Stimulated activated CD4-positive, alpha-beta T cell treated with anti-CD3 and anti-CD28 coated beads, Interleukin-12 subunit alpha, Interleukin-12 subunit beta, amount 100 ng/mL, for 4 hours (primary cell): ENCODE results near the gene PLXNB2.

ENCODE experiments used
- DNase-seq: peaks from one replicate; pipeline ENCODE4 v3.0.0-alpha.2; 2020

The PLXNB2 gene

DNA sequence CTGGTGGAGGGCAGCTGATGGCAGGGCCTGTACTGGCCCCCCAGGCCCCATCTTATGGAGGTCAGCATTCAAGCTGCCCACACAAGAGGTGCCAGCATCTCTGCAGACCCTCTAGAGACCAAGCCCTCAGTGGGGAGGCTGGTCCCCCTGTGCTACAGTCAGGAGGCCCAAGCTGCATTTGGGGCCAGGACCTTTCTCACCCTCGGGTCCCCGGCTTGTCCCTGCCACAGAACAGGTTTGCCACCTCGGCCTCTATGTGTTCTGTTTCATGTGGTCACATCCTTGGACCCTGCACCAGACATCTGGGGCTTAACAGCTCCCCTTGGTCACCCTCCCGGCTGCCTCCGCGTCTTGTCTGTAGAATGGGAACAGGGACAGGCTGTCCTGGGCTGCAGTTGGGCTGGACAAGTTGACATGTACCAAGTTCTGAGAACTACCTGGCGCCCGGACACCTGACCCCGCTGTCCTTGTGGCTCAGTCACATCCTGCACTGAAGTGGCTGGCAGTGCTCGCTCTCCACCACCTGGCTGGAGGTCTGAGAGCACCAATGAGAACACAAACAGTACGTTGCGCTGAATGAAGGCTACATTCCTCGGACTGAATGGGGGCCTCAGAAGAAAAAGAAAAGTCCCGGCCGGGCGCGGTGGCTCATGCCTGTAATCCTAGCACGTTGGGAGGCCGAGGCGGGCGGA lies 2.7 kb upstream of the PLXNB2 start:
- no peak for DNase-seq

DNA sequence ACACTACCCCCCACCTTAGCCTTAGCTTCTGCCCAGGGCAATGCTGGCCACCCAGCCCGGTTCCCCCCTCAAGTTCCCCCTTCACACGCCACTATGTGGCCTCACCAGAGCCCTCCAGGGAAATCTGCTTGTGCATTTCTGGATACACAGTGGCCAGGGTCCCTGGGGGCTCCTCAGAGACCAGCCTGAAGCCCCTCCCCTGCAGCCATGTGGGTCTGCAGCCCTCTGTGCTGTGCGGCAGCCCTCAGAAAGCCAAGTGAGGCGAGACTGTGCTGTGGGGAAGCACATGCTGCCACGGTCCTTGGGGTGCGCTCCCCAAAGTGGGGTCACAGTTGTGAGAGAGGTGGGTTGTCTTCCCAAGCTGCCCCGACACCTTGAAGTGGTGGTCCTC lies 2.1 kb upstream of the PLXNB2 start:
- no peak for DNase-seq

DNA sequence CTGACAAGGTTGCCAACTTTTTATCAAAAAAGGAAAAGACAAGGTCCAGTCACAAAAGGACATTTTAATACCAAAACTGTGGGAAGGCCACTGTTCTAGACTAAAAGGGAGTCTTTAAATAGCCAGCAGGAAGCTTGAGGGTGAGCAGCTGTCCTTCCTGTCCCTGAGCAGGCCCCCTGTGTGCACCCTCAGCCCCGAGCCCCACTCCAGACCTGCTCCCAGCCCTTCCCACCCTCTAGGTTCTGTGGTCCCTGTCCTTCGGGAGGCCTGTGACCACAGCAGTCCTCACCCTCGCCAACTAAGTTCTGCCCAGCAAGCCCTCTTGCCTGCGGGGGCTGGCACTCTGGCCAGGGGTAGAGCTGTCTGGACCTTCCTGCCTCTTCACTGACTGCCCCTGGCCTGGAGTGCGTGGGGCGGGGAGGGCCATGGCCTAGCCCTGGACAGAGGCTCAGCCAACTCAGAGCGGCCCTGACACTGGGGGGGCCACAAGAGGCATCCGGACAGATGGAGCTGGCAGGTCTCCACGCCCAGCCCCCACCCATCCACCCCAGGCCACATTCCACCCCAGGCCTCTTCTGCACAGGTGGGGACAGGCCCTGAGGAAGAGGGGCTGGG lies 1.6 kb upstream of the PLXNB2 start:
- no peak for DNase-seq

DNA sequence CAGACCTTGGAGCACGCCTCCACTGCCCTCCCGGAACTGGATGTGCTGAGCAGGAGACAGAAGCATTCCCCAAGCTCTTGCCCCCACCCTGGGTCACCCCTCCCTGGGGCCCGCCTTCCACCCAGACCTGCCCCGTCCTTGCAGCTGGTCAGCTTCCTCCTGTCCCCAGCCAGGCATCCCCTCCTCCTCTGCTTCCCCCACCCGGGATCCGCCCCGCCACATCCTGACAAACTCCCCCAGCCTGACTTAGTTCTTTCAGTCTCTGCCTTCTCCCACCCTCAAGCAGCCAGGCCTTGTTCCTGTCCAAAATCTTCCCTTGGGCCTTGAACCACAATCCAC lies 1.1 kb upstream of the PLXNB2 start:
- no peak for DNase-seq

DNA sequence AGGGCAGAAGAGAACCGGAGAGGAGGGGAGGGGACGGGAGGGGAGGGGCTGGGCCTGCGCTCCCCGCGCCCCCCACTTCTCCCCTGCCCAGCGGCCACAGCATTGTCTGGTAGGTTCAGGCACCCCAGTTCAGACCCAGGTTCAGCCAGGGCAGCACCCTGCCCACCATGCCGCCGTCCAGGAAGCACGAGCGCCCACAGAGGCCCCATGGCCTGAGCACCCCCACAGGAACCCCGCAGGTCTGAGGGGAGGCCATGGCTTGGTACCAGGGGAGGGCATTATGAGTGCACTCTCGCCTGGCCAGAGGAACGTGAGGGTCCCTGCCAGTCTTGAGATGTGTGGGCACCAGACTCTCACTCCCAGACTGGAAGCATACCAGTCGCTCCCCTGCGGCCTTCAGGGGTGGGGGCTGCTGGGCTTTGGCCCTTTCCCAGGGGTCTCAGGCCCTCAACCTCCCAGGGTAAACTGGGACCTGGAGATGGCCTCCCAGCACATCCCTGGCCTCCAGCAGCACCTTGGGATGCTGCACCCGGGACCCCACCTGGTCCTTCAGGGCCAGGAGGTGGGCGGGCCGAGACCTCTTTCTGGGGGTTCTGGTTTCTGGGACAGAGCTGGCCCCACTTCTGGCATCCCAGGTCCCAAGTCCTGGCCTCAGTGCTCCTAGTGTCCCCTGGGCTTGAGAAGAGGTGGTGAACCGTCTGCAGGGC lies 597 bp upstream of the PLXNB2 start:
- DNase-seq = no peak

DNA sequence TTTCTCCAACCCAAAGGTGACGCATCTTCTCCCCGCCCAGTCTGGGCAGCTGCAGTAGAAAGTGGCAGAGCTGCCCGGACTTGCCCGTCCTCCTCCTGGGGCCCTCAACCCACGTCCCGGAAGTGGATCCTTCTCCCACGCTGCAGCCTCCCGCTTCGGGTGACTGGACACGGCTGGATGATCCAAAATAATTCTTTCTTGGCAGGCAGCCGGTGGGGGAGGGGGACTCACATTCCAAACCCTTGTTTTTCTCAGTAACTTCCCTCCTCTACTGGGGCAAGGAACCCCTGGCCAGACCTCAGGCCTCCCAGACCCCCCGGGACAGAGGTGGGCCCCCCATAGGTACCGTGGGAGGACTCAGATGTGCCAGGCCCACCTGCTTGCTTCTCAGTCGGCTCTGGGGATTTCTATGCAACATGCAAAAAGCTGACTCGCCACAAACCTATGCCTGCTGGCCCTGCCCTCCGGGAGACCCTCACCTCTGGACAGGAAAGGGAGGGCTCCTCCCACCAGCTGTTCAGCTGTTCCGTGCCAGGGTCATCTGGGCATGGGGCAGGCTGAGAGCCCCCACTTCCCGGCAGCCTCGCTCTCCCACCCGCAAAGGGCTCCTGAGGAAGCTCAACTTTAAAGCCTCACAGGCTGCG lies 1.4 kb downstream of the PLXNB2 start:
- DNase-seq = no peak

DNA sequence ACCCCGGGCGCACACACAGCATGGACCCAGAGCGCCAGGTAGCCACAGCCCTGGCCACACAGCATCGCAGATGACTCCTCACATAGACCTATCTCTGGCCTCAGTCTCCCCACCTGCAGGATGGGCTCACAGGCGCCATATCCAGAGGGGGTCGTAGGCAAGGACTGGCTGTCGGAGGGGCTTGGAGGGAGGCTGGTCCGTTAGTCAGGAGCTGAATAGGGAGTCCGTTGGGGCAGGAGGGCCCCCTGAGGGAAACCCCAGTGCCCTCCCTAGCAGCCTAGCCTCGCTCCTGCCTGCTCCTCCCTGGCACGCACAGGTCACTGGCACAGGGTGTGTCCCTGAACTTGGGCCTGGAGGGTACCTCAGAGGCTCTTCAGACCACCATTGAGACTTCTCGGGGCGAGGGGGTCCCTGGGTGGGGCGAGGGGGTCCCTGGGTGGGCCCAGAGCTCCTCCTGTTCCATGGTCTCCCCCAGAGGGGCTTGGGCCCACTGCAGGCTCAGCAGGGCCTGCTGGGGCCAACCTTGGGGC lies 2.0 kb downstream of the PLXNB2 start:
- DNase-seq = no peak

DNA sequence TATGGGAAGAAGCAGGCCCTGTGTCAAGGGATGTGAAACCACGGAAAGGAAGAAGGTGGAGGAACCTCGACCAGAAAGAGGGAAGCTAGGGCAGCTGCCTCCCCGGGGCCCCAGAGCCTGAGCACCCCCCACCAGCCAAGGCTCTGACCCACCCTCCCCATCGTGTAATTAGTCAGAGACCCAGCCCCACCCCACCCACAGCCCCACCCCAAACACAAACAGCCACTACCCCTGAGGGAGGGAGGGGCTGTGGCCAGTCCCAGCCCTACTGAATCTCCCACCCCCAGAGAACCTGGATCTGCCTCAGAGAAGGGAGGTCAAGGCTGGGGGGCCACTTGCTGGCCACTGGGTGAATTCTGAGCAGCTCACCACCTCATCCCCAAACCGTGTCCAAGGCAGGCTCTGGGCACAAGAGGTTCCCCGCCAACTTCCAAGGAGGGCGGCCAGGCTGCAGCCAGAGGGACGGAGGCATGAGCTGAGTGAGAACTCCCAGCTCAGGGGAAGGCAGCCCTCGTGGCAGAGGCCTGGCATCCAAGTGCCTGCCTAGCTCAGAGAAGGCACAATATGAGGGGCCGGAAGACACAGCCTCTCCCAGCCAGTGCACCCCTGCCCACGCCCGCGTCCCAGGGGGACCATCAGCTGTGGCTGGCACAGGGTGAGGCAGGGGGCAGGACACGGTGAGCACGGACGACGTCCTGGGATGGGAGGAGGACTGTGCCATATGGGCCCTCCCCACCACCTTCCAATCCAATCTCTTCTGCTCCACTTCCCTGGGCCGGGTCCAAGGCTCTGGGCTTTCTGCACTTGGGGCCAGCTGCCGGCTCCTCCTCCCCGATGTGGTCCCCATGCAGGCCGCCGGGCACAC lies 2.7 kb downstream of the PLXNB2 start:
- no peak for DNase-seq

DNA sequence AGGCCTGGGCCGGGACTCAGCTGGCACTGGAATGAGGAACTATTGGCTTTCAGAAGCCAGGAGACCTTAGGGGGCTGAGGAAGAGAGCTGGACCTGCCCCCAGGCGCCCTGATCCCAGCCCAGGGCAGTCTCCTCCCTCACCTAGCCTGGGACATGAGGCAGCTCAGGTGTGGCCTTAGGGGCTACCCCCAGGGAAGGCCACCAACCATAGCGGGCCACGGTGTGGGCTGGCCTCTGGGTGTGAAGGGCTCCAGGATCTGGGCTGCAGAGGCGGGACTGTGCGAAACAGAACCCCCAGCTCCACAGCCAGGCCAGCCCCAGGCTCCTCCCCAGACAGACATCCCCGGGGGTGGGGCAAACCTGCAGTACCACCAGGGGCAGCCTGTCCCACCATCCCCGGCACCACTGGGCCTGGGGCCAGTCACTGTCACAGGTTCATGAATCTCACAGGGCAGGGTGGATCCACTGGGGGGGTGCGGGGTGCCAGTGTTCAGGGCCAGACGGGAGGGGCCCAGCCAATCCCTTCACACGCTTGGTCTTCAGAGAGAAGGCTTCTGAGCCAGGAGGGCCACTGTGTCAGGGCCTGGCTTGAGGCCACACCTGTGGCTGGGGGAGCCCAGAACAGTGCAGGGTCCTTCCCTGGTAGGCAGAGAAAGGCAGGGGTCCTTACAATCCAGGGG lies 3.5 kb downstream of the PLXNB2 start:
- no peak for DNase-seq

DNA sequence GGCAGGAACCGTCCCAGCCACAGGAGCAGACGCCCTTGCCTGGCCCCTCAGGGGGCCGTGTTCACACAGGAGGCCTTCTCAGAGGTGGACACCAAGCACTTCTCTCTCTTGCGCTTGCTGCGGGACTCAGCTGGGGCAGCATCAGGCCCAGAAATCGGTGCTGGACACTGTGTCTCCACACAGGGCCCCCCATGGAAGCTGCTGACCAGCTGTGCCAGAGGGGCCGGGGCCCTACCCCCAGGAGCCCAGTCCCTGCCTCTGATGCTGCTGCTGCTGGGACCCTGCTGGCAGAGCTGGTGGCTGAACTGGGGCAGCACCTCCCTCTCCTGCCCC lies 4.0 kb downstream of the PLXNB2 start:
- no peak for DNase-seq

DNA sequence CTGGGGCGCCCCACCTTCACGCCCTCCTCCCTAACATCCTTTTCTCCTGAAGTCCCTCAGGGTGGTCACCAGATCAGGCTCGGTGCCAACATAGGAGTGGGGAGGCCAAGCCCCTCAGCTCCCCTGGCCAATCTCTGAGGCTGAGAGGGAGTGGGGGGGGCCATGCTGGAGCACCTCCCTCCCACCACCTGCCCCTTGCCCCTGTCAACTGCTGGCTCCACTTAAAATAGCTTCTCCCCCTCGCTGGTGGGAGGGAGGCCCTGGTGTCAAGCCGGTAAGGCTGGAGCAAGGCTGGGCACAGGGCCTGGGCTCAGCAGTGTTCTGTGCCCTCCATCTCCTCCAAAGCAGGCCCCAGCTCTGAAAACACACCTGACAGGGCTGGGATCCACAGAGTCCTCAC lies 4.9 kb downstream of the PLXNB2 start:
- DNase-seq = no peak

DNA sequence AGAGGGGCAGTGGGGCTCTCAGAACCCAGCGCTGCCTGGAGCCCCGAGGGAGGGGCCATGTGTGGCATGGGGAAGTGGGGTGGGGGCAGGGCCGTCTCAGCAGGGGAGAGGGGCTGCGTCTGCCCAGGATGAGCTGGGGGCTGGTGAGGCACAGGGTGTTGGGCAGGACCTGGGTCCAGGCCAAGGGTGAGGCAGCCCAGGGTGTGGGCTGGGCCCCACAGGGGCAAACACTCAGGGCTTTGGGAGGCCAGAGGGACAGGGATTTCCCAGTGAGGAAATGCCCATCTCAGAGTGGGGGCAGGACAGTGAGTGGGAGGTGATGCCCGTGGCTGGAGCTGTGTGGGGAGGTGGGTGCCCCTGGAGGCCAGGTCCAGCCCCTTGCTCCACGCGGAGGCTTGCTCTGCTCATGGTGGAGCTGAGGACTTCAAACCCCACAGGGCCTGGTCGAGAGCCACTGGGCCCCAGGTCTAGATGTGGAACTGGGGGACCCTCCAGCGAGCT lies 5.4 kb downstream of the PLXNB2 start:
- no peak for DNase-seq

DNA sequence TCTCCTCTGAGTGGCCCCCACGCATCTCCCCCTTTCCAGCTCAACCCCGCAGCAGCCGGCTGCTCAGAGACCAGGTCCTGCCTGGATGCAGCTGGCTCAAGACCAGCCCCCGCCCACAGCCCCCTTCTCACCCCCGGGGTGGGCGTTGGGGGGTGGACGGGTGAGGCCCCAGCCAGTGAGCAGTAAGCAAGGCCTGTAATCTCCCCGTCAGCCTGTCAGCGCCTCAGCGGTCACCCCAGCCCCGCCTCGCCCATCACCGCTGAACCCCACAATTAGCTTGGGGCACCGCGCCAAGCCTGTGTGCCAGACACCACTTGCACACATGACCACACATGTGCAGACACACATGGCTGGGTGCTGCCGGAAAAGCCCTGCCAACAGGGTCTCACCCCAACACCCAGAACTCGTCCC lies 5.9 kb downstream of the PLXNB2 start:
- no peak for DNase-seq

DNA sequence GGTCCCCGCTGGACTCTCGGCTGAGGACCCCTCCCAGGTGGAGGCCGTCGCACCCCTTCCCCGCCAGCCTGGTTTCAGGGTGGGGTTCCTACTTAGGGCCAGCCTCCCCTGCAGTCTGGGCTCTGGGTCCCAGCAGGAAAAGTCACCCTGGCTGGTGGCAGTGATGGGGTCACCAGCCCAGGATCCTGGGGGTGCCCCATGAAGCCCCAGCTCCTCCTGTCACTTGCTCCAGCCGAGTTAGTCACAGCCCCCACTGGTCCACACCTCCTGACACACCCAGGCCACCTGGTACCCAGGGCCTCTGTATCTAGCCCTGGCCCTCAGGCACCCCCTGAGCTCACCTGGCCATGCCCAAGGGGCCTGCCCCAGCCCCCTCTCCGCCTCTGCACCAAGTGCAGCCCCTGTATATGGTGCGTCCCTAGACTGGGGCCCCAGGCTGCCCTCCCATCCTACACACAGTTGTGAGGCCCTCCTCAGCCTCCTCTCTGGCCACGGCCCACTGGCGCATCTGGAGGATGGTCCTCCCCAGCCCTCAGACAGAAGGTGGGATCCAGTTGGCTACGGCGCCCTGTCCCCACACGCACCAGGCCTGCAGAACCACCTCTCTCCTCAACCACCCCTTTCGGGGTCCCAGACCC lies 6.7 kb downstream of the PLXNB2 start:
- DNase-seq = no peak

DNA sequence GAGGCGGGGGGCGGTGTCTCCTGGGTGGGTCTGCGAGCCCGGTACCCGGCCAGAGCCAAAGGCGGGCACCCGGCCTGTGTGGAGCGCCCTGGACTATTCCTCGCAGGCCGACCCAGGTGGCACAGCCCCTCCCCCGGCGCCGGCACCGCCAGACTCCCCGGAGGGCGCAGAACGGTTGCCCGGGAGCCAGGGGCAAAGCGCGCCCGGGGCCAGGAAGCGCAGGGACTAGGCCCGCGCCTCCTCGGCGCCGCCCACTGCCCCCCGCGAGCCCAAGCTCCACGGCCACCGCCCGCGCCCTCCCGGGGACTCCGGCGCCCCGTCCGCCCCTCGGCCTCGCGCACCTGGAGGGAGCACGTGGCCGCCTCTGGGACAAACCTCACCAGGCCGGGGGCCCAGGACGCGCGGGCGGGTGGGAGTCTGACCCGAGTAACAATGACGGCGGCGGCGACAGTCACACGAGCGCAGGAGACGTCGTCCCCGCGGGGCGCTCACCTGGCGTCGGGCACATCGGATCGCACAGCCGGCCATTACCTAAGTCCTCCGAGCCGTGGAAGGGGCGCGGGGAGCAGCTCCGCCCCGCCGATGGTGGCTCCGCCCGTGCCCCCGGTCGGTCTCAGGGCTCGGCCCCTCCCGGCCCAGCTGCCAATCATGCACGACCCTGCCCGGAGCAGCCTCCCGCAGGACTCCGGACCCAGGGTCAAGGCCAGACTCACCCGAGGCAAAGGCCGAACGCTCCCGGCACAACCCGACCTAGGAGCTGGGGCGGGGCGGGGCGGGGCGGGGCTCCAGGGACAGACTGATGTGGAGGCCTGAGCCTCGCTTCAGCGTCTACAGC lies 7.4 kb downstream of the PLXNB2 start:
- no peak for DNase-seq

DNA sequence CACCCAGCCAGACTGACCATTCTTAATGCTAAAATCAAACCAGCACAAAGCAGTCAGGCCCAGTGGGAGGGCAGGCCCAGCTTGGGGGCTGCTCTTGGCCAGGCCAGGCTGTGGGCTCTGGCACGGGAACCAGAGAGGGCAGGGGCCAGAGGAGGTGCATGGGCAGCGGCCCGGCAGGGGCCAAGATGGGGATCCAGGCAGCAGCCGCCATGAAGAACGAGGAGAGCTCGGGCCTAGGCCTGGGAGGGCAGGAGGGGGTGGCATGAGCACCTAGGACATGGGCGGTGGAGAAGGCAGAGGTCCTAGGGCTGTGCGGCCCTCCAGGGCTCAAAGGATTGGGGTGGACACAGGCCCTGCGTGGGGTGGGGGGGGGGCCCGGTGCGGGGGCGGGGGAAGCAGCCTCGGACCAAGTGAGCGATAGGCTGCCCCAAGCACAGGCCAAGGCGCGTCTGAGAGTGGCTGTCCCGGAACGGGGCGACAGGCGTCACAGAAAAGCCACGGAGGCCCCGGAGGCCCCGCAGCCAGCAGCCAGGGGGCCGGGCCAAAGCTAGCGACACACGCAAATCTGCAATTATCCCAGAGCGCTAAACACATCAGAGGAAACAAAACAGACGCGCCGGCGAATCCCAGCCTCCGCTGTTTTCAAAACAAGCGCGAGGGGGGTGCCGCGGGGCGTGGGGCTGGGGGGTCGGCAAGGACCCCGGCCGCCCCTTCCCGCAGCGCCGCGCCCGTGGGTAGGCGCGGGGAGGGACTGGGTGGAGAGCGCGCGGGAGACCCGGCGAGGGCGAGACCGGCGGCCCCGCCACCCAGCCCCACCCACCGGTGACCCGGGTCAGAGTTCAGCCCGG lies 8.3 kb downstream of the PLXNB2 start:
- DNase-seq = no peak

DNA sequence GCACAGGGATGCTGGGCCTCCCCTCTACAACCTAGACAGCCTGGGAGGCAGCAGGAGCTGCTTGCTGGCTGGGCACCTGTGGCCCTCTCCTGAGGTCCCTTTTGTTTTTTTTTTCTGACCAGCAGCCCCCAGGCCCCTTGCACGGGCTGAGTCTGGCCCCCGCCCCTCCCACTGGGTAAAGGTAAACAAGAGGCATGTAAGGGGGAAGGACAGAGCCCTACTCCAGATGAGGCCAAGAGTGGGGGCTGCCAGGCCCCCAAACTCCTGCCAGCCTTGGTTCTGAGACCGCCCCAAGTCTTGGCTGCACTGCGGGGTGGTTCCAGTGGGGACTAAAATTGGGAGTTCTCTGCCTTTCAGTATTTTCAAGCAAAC lies 9.2 kb downstream of the PLXNB2 start:
- no peak for DNase-seq

DNA sequence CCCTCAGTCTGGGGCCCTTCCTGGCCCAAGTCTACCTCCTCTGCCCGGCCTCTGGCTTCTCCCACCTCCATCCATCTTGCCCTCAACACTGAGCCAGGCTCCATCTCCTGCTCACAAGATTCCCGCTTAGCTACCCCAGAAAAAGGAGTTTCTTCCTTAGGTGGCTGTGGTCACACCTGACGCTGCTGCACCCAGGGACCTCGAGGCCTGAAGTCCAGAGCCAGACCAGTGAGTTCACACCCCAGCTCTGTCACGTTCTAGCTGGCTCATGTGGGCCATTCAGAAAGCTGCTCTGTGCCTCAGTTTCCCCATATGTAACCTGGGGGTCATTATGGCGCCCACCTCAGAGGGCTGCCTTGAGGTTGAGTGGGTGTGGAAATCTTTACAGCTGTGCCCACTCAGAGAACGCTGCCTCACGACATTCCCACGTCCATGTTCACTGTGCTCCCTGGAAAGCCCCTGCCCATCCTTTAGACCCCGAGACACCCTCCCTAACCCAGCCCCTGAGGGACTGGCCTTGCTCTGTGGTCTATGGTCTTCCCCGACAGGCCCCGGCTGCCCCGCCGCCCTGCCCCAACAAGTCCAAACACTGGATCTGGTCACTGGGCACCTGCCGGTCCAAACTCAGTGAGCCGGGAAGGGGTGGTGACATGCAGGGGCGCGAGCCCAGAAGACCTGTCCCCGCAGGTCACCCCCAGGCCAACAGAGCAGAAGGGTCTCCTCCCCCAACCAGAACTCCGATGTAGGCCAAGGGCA lies 9.8 kb downstream of the PLXNB2 start:
- no peak for DNase-seq
